WERI-Rb-1 (cell line): ENCODE measurements around the gene RGS6.

Source experiments
- DNase-seq: peaks from one replicate; pipeline ENCODE4 v3.0.0-alpha.2; 2020
- H3K27ac ChIP-seq: fragments of 250-450 bp; sonication (Bioruptor Pico); 2 replicates; pipeline ENCODE4 v1.5.1; 2020; ENCODE audit warnings: mild to moderate bottlenecking, moderate library complexity
- H3K27me3 ChIP-seq: fragments of 250-450 bp; sonication (Bioruptor Pico); 2 replicates; pipeline ENCODE4 v1.5.1; 2021; ENCODE audit warnings: mild to moderate bottlenecking, low read depth, moderate library complexity; ENCODE audit not compliant: insufficient read depth, severe bottlenecking
- H3K36me3 ChIP-seq: fragments of 250-450 bp; sonication (Bioruptor Pico); 2 replicates; pipeline ENCODE4 v1.5.1; 2020; ENCODE audit warnings: mild to moderate bottlenecking, moderate library complexity
- H3K4me3 ChIP-seq: 2 replicates; pipeline ENCODE4 v1.5.1; 2011; ENCODE audit warnings: low read depth, mild to moderate bottlenecking, control low read depth, low read length
- H3K9me3 ChIP-seq: fragments of 250-450 bp; sonication (Bioruptor Pico); 2 replicates; pipeline ENCODE4 v1.5.1; 2021; ENCODE audit warnings: mild to moderate bottlenecking, moderate library complexity; ENCODE audit not compliant: severe bottlenecking
- TF ChIP-seq, protein P1 (sequence below): IDR thresholded peaks from 2 replicates; pipeline ENCODE4 v1.5.1; 2011; ENCODE audit warnings: low read depth, mild to moderate bottlenecking, control low read depth, inconsistent platforms, low read length

The RGS6 gene

DNA sequence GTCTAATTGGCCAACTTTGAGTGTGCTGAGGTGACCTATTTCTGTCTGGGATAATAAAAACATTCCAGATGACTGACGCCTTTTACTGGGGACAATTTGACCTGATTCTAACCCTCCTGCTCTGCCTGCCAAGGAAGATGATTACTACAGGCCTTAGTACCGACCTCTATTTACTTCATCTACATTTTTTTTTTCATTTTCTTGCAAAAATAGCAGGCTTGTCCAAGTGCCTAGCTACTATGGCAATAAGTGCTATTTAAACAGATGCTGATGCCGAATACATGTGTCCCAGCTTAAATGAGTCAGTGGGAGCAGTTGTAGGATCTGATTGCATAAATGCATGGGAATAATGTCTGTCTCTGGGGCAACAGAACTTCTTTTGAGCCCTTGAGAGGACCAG, 254.3 kb downstream of the RGS6 start:
- Histone ChIP-seq H3K9me3 (no peaks in the 10 kb centered on the region), H3K4me3 (no peak overlapping the region), H3K27me3 (no peaks in the 10 kb centered on the region), H3K36me3 (no peaks in the 10 kb centered on the region), H3K27ac (no peak overlapping the region)
- DNase-seq = no peak
- TF ChIP-seq, protein P1, sequence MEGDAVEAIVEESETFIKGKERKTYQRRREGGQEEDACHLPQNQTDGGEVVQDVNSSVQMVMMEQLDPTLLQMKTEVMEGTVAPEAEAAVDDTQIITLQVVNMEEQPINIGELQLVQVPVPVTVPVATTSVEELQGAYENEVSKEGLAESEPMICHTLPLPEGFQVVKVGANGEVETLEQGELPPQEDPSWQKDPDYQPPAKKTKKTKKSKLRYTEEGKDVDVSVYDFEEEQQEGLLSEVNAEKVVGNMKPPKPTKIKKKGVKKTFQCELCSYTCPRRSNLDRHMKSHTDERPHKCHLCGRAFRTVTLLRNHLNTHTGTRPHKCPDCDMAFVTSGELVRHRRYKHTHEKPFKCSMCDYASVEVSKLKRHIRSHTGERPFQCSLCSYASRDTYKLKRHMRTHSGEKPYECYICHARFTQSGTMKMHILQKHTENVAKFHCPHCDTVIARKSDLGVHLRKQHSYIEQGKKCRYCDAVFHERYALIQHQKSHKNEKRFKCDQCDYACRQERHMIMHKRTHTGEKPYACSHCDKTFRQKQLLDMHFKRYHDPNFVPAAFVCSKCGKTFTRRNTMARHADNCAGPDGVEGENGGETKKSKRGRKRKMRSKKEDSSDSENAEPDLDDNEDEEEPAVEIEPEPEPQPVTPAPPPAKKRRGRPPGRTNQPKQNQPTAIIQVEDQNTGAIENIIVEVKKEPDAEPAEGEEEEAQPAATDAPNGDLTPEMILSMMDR = no peak

DNA sequence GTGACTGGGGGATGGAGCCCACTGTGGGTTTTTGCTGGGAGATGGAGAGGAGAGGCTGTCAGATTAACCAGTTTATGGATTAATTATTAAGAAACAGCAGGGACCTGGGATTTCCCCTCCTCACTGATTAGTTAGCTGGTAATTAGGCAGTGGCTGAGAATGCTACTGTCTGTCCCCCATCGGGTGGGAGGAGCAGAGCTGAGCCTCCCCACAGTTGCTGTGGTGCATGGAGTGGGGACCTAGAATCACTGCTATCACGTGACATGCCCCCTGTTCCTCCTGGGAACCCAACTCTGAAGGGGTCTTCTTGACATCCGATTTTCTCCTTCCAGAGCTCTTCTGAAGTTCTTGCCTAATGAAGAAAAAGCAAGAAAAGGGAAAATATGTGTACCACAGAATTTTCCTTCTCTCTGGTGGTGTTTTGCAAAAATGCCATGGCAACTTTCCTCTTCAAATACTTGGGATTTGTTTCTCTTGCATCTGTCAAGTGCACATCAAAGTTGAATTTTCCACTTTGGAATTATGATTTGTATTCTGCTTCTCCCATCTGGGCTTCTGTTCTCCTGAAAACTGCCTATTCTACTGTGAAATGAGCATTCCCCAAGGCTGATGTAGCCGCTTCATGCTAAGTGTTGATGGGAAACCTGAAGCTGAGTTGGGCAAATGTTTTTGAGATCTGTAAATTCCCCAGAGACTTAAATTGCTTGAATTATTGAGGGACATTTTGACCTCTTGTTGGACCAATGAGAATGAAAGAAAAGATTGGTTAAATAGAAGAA, 264.2 kb downstream of the RGS6 start:
- DNase-seq = no peak
- Histone ChIP-seq H3K27ac (no peak overlapping the region), H3K36me3 (no peaks in the 10 kb centered on the region), H3K4me3 (no peak overlapping the region), H3K9me3 (no peaks in the 10 kb centered on the region), H3K27me3 (no peaks in the 10 kb centered on the region)
- TF ChIP-seq, protein P1 = no peak

GRCh38 chr14:72201645-72202044, 269.4 kb downstream of the RGS6 start:
- TF ChIP-seq, protein P1 = no peak
- no peak for DNase-seq

DNA sequence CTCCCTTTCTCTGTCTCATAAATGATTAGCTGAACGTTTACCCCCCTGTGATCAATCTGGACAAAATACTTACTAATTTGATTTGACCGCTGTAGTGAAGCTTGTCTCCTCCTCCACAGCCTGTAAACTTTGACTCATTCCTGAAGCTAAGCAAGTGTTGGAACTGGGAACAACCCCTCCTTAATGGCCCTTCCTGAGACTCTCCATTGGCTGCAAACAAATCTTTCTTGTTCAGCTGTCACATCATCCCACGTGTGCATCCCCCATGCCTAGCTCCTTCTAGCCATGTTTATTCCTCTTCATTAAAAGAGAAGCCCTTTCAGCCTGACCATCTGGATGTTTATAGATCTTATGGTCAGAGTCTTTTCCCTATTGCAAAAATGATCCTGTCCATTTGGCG, 281.2 kb downstream of the RGS6 start:
- TF ChIP-seq, protein P1 = no peak
- DNase-seq = no peak
- H3K36me3 ChIP-seq = no peaks in the 10 kb centered on the region
- no peak overlapping the region for H3K27ac ChIP-seq
- H3K9me3 ChIP-seq = no peaks in the 10 kb centered on the region
- no peaks in the 10 kb centered on the region for H3K27me3 ChIP-seq
- no peak overlapping the region for H3K4me3 ChIP-seq

More at GRCh38 chr14:72201645-72202044, 269.4 kb downstream of the RGS6 start:
- Histone ChIP-seq H3K36me3 (no peaks in the 10 kb centered on the region), H3K27ac (no peak overlapping the region), H3K9me3 (no peaks in the 10 kb centered on the region), H3K4me3 (no peak overlapping the region), H3K27me3 (no peaks in the 10 kb centered on the region)

DNA sequence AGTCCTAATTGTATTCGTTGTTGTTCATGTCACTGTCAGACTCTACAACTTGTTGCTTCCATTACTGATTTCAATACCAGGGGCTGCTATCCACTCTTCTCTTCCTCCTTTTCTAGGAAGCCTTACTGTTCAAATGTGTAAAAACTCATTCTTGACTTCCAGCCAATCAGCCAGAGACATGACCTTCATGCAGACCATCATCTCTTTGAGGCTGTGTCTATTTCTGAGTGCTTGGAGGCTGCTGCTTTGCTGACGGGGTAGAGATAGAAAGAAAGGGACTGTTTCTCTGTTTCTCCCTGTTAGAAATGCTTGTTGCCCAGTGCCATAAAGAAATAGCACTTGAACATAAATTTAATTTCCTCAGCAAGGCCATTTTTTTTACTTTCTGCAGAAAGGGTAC, 282.9 kb downstream of the RGS6 start:
- TF ChIP-seq, protein P1 = no peak
- no peaks in the 10 kb centered on the region for H3K9me3 ChIP-seq
- no peaks in the 10 kb centered on the region for H3K36me3 ChIP-seq
- no peaks in the 10 kb centered on the region for H3K27me3 ChIP-seq
- no peak overlapping the region for H3K27ac ChIP-seq
- H3K4me3 ChIP-seq = no peak overlapping the region
- DNase-seq = no peak

DNA sequence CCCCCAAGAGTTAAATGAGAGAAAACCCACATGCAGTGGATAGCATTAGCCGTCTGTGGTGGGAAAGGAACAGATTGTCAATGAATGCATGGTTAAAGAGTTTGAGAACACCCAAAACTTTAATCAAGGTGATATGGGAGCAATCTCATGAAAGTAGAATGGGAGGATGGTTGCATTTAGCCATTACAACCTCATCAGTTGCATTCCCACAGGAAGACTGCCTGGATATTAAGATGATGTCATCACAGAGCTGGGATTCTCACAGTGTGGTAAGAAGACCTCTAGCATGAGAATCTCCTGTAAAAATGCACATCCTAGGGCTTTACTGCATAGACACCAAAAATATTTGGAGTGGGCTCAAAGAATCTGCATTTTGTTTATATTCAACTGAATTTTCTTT, 284.9 kb downstream of the RGS6 start:
- no peaks in the 10 kb centered on the region for H3K27me3 ChIP-seq
- TF ChIP-seq, protein P1 = no peak
- no peak overlapping the region for H3K27ac ChIP-seq
- no peaks in the 10 kb centered on the region for H3K36me3 ChIP-seq
- no peaks in the 10 kb centered on the region for H3K9me3 ChIP-seq
- no peak overlapping the region for H3K4me3 ChIP-seq
- no peak for DNase-seq
